ENCODE results near the gene GGT1. TPM values are rescaled to one million over a fixed set of nuclear protein-coding genes. Genes with fewer than 3 reads are reported as not detected.

Gene GGT1
- total and polyA plus RNA-seq, 2 of the 8 experiments (the other 6 are each of a cell fraction or from before 2014, with no cell fraction given) = 14.4 to 29.2 TPM

DNA sequence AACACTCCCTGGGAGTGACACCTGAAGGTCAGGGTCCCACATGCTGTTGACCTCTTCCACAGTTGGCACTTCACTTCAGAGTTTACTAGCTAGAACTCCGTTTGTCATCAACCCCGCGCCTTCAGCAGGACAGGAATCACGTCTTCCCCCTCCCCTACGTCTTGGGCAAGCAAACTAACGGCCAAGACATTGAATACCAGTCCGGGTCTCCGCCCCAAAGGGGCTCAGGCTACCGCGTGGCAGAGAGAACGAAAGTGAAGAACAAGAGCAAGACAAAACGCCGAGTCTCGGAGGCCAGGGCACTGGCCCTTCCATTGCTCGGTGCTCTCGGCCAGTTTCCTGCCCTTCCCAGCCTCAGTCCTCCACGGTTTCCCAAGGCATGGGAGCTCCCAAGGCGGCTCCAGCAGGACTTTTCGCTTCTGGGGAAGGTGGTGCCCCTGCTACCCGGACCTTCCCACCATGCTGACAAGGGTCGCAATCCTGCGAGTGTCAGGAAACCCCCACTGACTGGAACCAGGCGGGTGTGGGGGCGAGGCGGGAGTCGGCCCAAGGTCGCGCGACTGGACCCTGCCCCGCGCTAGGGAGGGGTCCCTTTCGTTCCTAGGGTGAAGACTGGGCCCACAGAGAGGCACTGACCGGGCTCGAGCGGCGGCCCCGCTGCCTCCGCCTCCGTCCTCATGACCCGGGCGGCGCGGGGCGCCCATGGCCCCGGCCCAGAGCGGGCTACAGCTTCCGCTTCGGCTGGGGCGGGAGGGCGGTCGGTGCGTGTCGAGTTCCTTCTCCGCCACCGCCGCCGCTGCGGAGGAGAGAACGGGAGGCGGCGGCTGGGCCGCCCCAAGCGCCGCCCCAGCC is 48.5 kb upstream of the GGT1 start, which contains the start of gene GUCD1 (continued):
- TF ChIP-seq JUND (IDR thresholded peaks at IDR 0.05; ENCODE audit: low read length) = no peak
- TF ChIP-seq, protein P1, sequence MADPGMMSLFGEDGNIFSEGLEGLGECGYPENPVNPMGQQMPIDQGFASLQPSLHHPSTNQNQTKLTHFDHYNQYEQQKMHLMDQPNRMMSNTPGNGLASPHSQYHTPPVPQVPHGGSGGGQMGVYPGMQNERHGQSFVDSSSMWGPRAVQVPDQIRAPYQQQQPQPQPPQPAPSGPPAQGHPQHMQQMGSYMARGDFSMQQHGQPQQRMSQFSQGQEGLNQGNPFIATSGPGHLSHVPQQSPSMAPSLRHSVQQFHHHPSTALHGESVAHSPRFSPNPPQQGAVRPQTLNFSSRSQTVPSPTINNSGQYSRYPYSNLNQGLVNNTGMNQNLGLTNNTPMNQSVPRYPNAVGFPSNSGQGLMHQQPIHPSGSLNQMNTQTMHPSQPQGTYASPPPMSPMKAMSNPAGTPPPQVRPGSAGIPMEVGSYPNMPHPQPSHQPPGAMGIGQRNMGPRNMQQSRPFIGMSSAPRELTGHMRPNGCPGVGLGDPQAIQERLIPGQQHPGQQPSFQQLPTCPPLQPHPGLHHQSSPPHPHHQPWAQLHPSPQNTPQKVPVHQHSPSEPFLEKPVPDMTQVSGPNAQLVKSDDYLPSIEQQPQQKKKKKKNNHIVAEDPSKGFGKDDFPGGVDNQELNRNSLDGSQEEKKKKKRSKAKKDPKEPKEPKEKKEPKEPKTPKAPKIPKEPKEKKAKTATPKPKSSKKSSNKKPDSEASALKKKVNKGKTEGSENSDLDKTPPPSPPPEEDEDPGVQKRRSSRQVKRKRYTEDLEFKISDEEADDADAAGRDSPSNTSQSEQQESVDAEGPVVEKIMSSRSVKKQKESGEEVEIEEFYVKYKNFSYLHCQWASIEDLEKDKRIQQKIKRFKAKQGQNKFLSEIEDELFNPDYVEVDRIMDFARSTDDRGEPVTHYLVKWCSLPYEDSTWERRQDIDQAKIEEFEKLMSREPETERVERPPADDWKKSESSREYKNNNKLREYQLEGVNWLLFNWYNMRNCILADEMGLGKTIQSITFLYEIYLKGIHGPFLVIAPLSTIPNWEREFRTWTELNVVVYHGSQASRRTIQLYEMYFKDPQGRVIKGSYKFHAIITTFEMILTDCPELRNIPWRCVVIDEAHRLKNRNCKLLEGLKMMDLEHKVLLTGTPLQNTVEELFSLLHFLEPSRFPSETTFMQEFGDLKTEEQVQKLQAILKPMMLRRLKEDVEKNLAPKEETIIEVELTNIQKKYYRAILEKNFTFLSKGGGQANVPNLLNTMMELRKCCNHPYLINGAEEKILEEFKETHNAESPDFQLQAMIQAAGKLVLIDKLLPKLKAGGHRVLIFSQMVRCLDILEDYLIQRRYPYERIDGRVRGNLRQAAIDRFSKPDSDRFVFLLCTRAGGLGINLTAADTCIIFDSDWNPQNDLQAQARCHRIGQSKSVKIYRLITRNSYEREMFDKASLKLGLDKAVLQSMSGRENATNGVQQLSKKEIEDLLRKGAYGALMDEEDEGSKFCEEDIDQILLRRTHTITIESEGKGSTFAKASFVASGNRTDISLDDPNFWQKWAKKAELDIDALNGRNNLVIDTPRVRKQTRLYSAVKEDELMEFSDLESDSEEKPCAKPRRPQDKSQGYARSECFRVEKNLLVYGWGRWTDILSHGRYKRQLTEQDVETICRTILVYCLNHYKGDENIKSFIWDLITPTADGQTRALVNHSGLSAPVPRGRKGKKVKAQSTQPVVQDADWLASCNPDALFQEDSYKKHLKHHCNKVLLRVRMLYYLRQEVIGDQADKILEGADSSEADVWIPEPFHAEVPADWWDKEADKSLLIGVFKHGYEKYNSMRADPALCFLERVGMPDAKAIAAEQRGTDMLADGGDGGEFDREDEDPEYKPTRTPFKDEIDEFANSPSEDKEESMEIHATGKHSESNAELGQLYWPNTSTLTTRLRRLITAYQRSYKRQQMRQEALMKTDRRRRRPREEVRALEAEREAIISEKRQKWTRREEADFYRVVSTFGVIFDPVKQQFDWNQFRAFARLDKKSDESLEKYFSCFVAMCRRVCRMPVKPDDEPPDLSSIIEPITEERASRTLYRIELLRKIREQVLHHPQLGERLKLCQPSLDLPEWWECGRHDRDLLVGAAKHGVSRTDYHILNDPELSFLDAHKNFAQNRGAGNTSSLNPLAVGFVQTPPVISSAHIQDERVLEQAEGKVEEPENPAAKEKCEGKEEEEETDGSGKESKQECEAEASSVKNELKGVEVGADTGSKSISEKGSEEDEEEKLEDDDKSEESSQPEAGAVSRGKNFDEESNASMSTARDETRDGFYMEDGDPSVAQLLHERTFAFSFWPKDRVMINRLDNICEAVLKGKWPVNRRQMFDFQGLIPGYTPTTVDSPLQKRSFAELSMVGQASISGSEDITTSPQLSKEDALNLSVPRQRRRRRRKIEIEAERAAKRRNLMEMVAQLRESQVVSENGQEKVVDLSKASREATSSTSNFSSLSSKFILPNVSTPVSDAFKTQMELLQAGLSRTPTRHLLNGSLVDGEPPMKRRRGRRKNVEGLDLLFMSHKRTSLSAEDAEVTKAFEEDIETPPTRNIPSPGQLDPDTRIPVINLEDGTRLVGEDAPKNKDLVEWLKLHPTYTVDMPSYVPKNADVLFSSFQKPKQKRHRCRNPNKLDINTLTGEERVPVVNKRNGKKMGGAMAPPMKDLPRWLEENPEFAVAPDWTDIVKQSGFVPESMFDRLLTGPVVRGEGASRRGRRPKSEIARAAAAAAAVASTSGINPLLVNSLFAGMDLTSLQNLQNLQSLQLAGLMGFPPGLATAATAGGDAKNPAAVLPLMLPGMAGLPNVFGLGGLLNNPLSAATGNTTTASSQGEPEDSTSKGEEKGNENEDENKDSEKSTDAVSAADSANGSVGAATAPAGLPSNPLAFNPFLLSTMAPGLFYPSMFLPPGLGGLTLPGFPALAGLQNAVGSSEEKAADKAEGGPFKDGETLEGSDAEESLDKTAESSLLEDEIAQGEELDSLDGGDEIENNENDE (IDR thresholded peaks at IDR 0.05; ENCODE audit: insufficient replicate concordance, low read length) = no peak
- no peak for TF ChIP-seq ASH2L (IDR thresholded peaks at IDR 0.05; ENCODE audit: low read length)
- TF ChIP-seq SP4 (IDR thresholded peaks at IDR 0.05; ENCODE audit: low read length) = 0 out of 2 replicates have a peak, but pooled peaks have one; percentile 33
- peak; percentile 28 for TF ChIP-seq TAF7 (optimal IDR thresholded peaks at IDR 0.05; ENCODE audit: borderline replicate concordance, low read depth, low read length)
- peak in 1 of 2 experiments; percentile 34; a peak in 1 of 4 replicates for TF ChIP-seq HDAC2 (IDR thresholded peaks at IDR 0.05; ENCODE audit: borderline replicate concordance in 1 of 2, low read depth in 2 of 2, low read length in 2 of 2)

Data from H1 (cell line).